ENCODE results near the gene SLC24A3. TPM values are rescaled to one million over a fixed set of nuclear protein-coding genes. Genes with fewer than 3 reads are reported as not detected.

SLC24A3 gene
- total RNA-seq, 1 donor from 2014 or later: 13.5 TPM

DNA sequence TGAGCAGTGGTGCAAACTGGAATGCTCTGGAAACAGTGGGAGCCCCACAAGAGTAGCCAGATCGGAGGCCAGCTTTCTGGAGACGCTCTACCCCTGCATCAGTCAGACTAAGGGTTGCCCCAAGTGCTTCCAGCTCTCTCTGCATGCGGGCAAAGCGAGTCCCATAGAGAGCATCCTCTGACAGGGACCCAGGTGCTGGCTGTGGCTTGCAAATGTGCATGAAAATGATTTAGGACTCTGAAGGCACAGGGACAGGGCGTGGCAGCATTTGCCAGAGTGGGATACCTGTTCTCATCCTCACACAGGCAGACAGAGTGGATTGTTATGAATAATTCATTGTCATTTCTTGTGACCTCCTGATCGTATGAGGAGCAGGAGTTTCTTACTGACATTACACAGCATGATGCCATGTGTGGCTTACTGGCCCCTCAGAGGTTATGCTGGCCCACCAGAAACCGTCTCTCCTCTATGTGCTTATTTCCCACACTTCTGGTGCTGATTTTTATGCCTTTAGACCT, 555.9 kb downstream of the SLC24A3 start:
- FAIRE-seq: no peak

DNA sequence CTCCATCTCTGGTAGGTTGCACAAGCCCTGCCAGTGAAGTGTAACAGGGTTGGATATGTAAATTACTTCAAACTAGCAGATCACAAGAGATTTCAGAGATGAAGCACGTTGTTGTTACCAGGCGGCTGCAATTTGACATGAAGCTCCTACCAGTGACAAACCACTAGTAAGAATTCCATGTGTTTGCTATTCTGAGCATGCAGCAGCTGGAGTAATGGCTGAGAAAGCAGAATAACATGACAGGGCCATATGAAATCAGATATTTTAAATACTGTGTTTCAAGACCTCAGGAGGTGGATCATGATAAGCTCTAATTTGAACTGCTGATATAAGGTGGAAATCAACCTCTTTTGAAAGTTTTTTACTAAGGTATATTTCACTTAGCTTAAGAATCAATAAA, 557.1 kb downstream of the SLC24A3 start:
- FAIRE-seq: no peak
- DNase-seq (ENCODE audit: low spot score in 2 of 2): no peak

More for the DNA sequence above, 555.9 kb downstream of the SLC24A3 start:
- no peak for DNase-seq (ENCODE audit: low spot score in 2 of 2)

GRCh38 chr20:19770375-19770774, 557.9 kb downstream of the SLC24A3 start:
- FAIRE-seq: no peak
- DNase-seq (ENCODE audit: low spot score in 2 of 2): no peak

GRCh38 chr20:19771031-19771430, 558.6 kb downstream of the SLC24A3 start:
- DNase-seq (ENCODE audit: low spot score in 2 of 2): no peak
- FAIRE-seq: no peak

Measured in frontal cortex (tissue), 4 donors.